22Rv1 (cell line): ENCODE results near the gene LCOR.

Experiments
- H3K27ac ChIP-seq: fragments of 450-650 bp; 2 replicates; pipeline ENCODE4 v1.5.1; 2017
- ZFX ChIP-seq: fragments of 450-650 bp; IDR thresholded peaks from 2 replicates; pipeline ENCODE4 v1.6.1; 2017; ENCODE audit warnings: antibody characterized with exemption, borderline replicate concordance
- TF ChIP-seq, protein P1 (sequence below): fragments of 450-650 bp; IDR thresholded peaks from 2 replicates; pipeline ENCODE4 v1.5.1; 2017; ENCODE audit warnings: mild to moderate bottlenecking

Gene LCOR

GRCh38 chr10:96991313-96991841 is 159.3 kb downstream of the LCOR start:
- TF ChIP-seq ZFX = no peak
- TF ChIP-seq, protein P1, sequence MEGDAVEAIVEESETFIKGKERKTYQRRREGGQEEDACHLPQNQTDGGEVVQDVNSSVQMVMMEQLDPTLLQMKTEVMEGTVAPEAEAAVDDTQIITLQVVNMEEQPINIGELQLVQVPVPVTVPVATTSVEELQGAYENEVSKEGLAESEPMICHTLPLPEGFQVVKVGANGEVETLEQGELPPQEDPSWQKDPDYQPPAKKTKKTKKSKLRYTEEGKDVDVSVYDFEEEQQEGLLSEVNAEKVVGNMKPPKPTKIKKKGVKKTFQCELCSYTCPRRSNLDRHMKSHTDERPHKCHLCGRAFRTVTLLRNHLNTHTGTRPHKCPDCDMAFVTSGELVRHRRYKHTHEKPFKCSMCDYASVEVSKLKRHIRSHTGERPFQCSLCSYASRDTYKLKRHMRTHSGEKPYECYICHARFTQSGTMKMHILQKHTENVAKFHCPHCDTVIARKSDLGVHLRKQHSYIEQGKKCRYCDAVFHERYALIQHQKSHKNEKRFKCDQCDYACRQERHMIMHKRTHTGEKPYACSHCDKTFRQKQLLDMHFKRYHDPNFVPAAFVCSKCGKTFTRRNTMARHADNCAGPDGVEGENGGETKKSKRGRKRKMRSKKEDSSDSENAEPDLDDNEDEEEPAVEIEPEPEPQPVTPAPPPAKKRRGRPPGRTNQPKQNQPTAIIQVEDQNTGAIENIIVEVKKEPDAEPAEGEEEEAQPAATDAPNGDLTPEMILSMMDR = no peak
- H3K27ac ChIP-seq = no peak overlapping the region

DNA sequence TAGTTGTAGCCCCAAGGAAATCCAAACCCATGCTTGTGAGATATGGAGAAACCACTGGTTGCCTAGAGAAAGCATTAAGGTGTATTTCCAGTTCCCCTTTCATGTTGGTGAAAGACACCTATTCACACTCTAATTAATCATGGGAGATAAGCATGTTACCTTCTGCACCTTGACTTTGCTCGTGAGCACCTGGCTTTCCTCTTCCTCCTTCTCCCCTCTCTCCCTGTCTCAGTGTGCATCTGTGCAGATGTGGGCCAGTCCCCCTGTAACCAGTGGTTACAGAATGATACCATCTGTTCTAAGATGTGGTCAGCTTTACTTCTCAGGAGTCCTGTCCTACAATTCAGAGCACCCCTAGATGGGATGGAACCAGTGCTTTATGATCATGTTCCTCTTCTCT is 160.6 kb downstream of the LCOR start:
- TF ChIP-seq, protein P1 = no peak
- no peak for TF ChIP-seq ZFX
- no peak overlapping the region for H3K27ac ChIP-seq

DNA sequence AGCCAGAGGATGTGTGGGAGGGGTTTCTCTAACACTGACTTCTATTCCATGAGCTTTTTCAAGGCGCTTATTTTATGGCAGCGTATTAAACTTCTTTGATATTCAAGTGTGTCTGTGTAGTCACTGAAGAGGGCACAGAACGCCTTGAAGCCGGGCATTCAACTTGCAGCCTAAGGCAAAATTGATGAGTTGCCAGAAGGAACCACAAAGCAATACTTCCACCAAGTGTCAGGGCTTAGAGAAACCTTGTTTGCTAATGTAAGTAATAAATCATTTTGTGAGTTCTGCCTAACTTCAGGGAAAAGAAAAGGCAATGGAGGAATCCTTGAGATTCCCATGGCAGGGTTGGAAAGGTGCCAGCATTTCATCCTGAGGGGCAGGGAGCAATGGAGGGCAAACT is 163.8 kb downstream of the LCOR start:
- H3K27ac ChIP-seq = no peak overlapping the region
- TF ChIP-seq, protein P1 = no peak
- no peak for TF ChIP-seq ZFX

DNA sequence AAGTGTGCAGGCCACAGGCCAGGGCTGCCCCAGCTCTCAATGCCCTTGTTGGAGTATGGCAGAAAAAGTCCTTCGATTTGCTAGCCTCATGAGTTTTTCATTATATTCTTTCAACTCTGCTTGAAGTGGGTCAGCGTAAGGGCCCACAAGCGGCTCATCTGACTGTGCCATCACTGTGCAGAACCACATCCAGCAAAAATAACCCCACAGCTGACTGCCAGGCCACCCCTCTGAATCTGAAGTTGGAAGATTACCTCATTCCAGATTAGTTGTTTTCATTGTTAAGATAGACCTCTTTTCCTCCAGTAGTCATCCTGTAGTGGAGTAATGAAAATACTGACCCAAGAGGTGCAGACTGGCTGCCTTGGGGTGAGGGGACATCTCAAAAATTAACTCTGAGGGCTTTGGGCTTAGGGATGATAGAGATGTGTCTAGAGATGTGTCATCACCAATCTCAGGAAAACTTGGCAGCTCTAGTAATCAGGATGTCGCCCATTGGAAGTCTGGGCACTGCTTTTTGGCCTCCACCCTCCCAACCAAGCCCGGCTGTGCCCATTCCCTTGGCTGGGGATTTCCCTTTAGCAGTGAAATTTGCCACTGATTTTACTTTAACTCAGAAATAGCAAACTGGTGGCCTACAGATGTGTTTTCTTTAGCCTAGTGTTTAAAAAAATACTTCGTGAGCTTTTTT is 164.3 kb downstream of the LCOR start:
- H3K27ac ChIP-seq = no peak overlapping the region
- no peak for TF ChIP-seq ZFX
- TF ChIP-seq, protein P1 = no peak

- TF ChIP-seq ZFX = no peak
- TF ChIP-seq, protein P1 = no peak
Measured at GRCh38 chr10:96998329-96998888, 166.3 kb downstream of the LCOR start.

DNA sequence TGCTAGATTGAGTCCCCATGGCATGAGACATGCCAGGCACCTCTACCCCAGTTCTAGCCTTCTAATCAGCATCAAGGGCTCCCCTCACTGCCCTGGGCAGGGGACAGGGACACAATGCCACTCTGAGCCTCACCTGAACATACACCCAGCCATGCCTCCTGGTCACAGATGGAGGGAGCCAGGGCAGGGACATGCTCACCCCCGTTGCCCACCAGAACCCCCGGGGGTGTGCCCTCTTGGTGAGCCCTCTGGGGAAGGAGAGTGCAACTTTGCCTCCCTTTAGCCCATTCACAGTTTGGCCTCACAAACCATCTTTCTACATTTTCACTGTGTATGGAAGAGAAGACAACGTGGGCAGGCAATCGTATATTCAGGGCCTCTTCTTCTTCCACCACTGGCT is 167.2 kb downstream of the LCOR start:
- no peak overlapping the region for H3K27ac ChIP-seq
- TF ChIP-seq, protein P1 = no peak
- no peak for TF ChIP-seq ZFX

More at GRCh38 chr10:96998329-96998888, 166.3 kb downstream of the LCOR start:
- no peak overlapping the region for H3K27ac ChIP-seq

GRCh38 chr10:96999987-97000386 is 167.9 kb downstream of the LCOR start:
- H3K27ac ChIP-seq = no peak overlapping the region
- TF ChIP-seq ZFX = no peak
- TF ChIP-seq, protein P1 = no peak
